WERI-Rb-1 (cell line): ENCODE data around the gene PIF1.

Experiments
- DNase-seq: peaks from one replicate; pipeline ENCODE4 v3.0.0-alpha.2; 2020
- H3K27ac ChIP-seq: fragments of 250-450 bp; sonication (Bioruptor Pico); 2 replicates; pipeline ENCODE4 v1.5.1; 2020; ENCODE audit warnings: mild to moderate bottlenecking, moderate library complexity
- H3K27me3 ChIP-seq: fragments of 250-450 bp; sonication (Bioruptor Pico); 2 replicates; pipeline ENCODE4 v1.5.1; 2021; ENCODE audit warnings: mild to moderate bottlenecking, low read depth, moderate library complexity; ENCODE audit not compliant: insufficient read depth, severe bottlenecking
- H3K36me3 ChIP-seq: fragments of 250-450 bp; sonication (Bioruptor Pico); 2 replicates; pipeline ENCODE4 v1.5.1; 2020; ENCODE audit warnings: mild to moderate bottlenecking, moderate library complexity
- H3K4me3 ChIP-seq: 2 replicates; pipeline ENCODE4 v1.5.1; 2011; ENCODE audit warnings: low read depth, mild to moderate bottlenecking, control low read depth, low read length
- H3K9me3 ChIP-seq: fragments of 250-450 bp; sonication (Bioruptor Pico); 2 replicates; pipeline ENCODE4 v1.5.1; 2021; ENCODE audit warnings: mild to moderate bottlenecking, moderate library complexity; ENCODE audit not compliant: severe bottlenecking
- CTCF ChIP-seq: IDR thresholded peaks from 2 replicates; pipeline ENCODE4 v1.5.1; 2011; ENCODE audit warnings: low read depth, mild to moderate bottlenecking, control low read depth, inconsistent platforms, low read length

The PIF1 gene

GRCh38 chr15:64864068-64864467, 38.6 kb upstream of the PIF1 start:
- no peak for DNase-seq
- H3K27me3 ChIP-seq = no peaks in the 10 kb centered on the region
- H3K27ac ChIP-seq = no peak overlapping the region
- no peak for TF ChIP-seq CTCF
- H3K4me3 ChIP-seq = no peak overlapping the region
- H3K9me3 ChIP-seq = no peaks in the 10 kb centered on the region
- H3K36me3 ChIP-seq = peaks cover 26% of the 10 kb centered on the region

DNA sequence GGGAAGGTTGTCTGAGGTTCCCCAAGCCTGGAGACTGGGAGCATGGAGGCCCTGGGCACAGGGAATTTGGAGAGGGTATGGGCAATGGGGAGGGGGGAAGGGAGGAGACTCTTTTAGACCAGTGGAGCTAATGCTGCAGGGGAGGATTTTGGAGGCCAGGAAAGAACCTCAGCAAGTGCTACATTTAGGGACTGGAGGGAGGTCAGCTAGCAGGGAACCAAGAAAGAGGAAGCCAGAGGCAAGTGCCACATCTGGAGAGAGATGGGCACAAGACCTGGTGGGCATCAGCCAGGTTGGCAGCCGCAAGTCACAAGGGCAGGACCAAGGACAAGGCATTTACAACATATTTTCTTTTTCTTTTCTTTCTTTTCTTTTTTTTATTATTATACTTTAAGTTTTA, 37.0 kb upstream of the PIF1 start:
- Histone ChIP-seq H3K36me3 (peaks cover 27% of the 10 kb centered on the region), H3K27me3 (no peaks in the 10 kb centered on the region), H3K9me3 (no peaks in the 10 kb centered on the region), H3K27ac (no peak overlapping the region), H3K4me3 (no peak overlapping the region)
- DNase-seq = no peak
- no peak for TF ChIP-seq CTCF

GRCh38 chr15:64861960-64862359, 36.5 kb upstream of the PIF1 start:
- no peaks in the 10 kb centered on the region for H3K27me3 ChIP-seq
- no peaks in the 10 kb centered on the region for H3K9me3 ChIP-seq
- peaks cover 27% of the 10 kb centered on the region for H3K36me3 ChIP-seq
- no peak overlapping the region for H3K27ac ChIP-seq
- no peak for DNase-seq
- TF ChIP-seq CTCF = no peak
- H3K4me3 ChIP-seq = no peak overlapping the region

GRCh38 chr15:64861331-64861730, 35.9 kb upstream of the PIF1 start:
- no peak for DNase-seq
- no peak overlapping the region for H3K27ac ChIP-seq
- H3K36me3 ChIP-seq = peaks cover 28% of the 10 kb centered on the region
- H3K4me3 ChIP-seq = no peak overlapping the region
- TF ChIP-seq CTCF = no peak
- no peaks in the 10 kb centered on the region for H3K9me3 ChIP-seq
- no peaks in the 10 kb centered on the region for H3K27me3 ChIP-seq

- Histone ChIP-seq H3K27me3 (no peaks in the 10 kb centered on the region), H3K4me3 (no peak overlapping the region), H3K9me3 (no peaks in the 10 kb centered on the region), H3K36me3 (peaks cover 38% of the 10 kb centered on the region), H3K27ac (no peak overlapping the region)
- no peak for DNase-seq
- TF ChIP-seq CTCF = no peak
These were observed 33.8 kb upstream of the PIF1 start for GRCh38 chr15:64859226-64859625.

GRCh38 chr15:64858021-64858575, 32.7 kb upstream of the PIF1 start:
- Histone ChIP-seq H3K27me3 (no peaks in the 10 kb centered on the region), H3K27ac (no peak overlapping the region), H3K36me3 (peaks cover 38% of the 10 kb centered on the region), H3K4me3 (no peak overlapping the region), H3K9me3 (no peaks in the 10 kb centered on the region)
- TF ChIP-seq CTCF = no peak
- DNase-seq = no peak
